DND-41 (cell line): ENCODE measurements around the gene DNAH14.

Source experiments
- ATAC-seq: fragments of 200-7000 bp; cut with Tn5 transposase; 3 replicates; pipeline ENCODE4 v1.9.1; 2021; ENCODE audit warnings: low read depth; ENCODE audit not compliant: insufficient read depth
- DNase-seq: peaks from one replicate; pipeline ENCODE4 v3.0.0-alpha.2; 2020
- H2AFZ ChIP-seq: 2 replicates; pipeline ENCODE4 v1.6.0; 2012; ENCODE audit warnings: low read depth, low read length
- H3K27ac ChIP-seq: 2 replicates; pipeline ENCODE4 v1.5.1; 2012; ENCODE audit warnings: low read length, inconsistent platforms
- H3K27me3 ChIP-seq: fragments of 200-600 bp; sonication (generic); 2 replicates; pipeline ENCODE4 v1.6.0; 2012; ENCODE audit warnings: low read length, mild to moderate bottlenecking, inconsistent platforms; ENCODE audit not compliant: insufficient read depth, poor library complexity
- H3K36me3 ChIP-seq: 2 replicates; pipeline ENCODE4 v1.5.1; 2012; ENCODE audit warnings: low read length, inconsistent platforms; ENCODE audit not compliant: insufficient read depth
- H3K4me1 ChIP-seq: 2 replicates; pipeline ENCODE4 v1.5.1; 2012; ENCODE audit warnings: mild to moderate bottlenecking, low read length; ENCODE audit not compliant: insufficient read depth
- H3K4me2 ChIP-seq: 2 replicates; pipeline ENCODE4 v1.6.0; 2012; ENCODE audit warnings: mild to moderate bottlenecking, moderate library complexity, low read length, inconsistent platforms; ENCODE audit not compliant: insufficient read depth
- H3K4me3 ChIP-seq, 2 experiments: fragments of 200-600 bp in 1 of 2; shearing (Covaris generic) in 1 of 2; 2 replicates each; pipeline ENCODE4 v1.5.1; 2012 to 2016; ENCODE audit warnings: inconsistent platforms in 2 of 2, low read length in 2 of 2, mild to moderate bottlenecking in 2 of 2, low read depth in 1 of 2, moderate library complexity in 1 of 2
- H3K79me2 ChIP-seq: 2 replicates; pipeline ENCODE4 v1.6.0; 2012; ENCODE audit warnings: low read length, inconsistent platforms; ENCODE audit not compliant: insufficient read depth
- H3K9ac ChIP-seq: 2 replicates; pipeline ENCODE4 v1.6.0; 2012; ENCODE audit warnings: low read depth, mild to moderate bottlenecking, inconsistent platforms, low read length, moderate library complexity
- H3K9me3 ChIP-seq: 2 replicates; pipeline ENCODE4 v1.5.1; 2012; ENCODE audit warnings: low read length, moderate library complexity, mild to moderate bottlenecking, inconsistent platforms; ENCODE audit not compliant: insufficient read depth, severe bottlenecking
- H4K20me1 ChIP-seq: 2 replicates; pipeline ENCODE4 v1.6.0; 2012; ENCODE audit warnings: low read length; ENCODE audit not compliant: insufficient read depth
- CTCF ChIP-seq: IDR thresholded peaks from 2 replicates; pipeline ENCODE4 v1.5.1; 2012; ENCODE audit warnings: borderline replicate concordance, low read length, moderate library complexity, mild to moderate bottlenecking; ENCODE audit not compliant: poor library complexity, severe bottlenecking; ENCODE audit errors: extremely low read depth
- EZH2 ChIP-seq: IDR thresholded peaks from 3 replicates; pipeline ENCODE4 v1.6.1; 2012; ENCODE audit warnings: borderline replicate concordance, low read depth, mild to moderate bottlenecking, moderate library complexity, low read length, inconsistent platforms; ENCODE audit not compliant: severe bottlenecking

DNAH14 gene

GRCh38 chr1:225280563-225280962, 351.1 kb downstream of the DNAH14 start:
- Histone ChIP-seq H4K20me1 (no peaks in the 10 kb centered on the region), H3K4me3 (no peak overlapping the region), H3K9ac (no peak overlapping the region), H3K36me3 (no peaks in the 10 kb centered on the region), H3K9me3 (no peaks in the 10 kb centered on the region), H3K27ac (no peak overlapping the region), H2AFZ (no peak overlapping the region), H3K79me2 (no peaks in the 10 kb centered on the region), H3K4me1 (no peaks in the 10 kb centered on the region), H3K27me3 (peaks cover 2% of the 10 kb centered on the region), H3K4me2 (no peak overlapping the region)
- TF ChIP-seq CTCF (no peak), EZH2 (no peak)
- DNase-seq: no peak
- ATAC-seq: no peak

- Histone ChIP-seq H2AFZ (no peak overlapping the region), H4K20me1 (no peaks in the 10 kb centered on the region), H3K27ac (no peak overlapping the region), H3K79me2 (no peaks in the 10 kb centered on the region), H3K4me3 (no peak overlapping the region), H3K27me3 (peaks cover 3% of the 10 kb centered on the region), H3K9me3 (no peaks in the 10 kb centered on the region), H3K4me2 (no peak overlapping the region), H3K9ac (no peak overlapping the region), H3K36me3 (no peaks in the 10 kb centered on the region), H3K4me1 (no peaks in the 10 kb centered on the region)
- TF ChIP-seq EZH2 (no peak), CTCF (no peak)
- ATAC-seq (no peak), DNase-seq (no peak)
These were observed 360.8 kb downstream of the DNAH14 start for GRCh38 chr1:225290244-225290643.

GRCh38 chr1:225299624-225300023, 370.1 kb downstream of the DNAH14 start:
- DNase-seq (no peak), ATAC-seq (no peak)
- Histone ChIP-seq H3K4me1 (no peaks in the 10 kb centered on the region), H3K27ac (no peak overlapping the region), H2AFZ (no peak overlapping the region), H3K9ac (no peak overlapping the region), H3K4me3 (no peak overlapping the region), H3K4me2 (no peak overlapping the region), H3K9me3 (no peaks in the 10 kb centered on the region), H4K20me1 (no peaks in the 10 kb centered on the region), H3K79me2 (no peaks in the 10 kb centered on the region), H3K36me3 (no peaks in the 10 kb centered on the region), H3K27me3 (peaks cover 4% of the 10 kb centered on the region)
- TF ChIP-seq EZH2 (no peak), CTCF (no peak)

- no peak overlapping the region for H3K4me2 ChIP-seq
- no peaks in the 10 kb centered on the region for H3K79me2 ChIP-seq
- no peak overlapping the region for H3K4me3 ChIP-seq
- no peak overlapping the region for H2AFZ ChIP-seq
- no peaks in the 10 kb centered on the region for H3K9me3 ChIP-seq
- no peak overlapping the region for H3K9ac ChIP-seq
- H3K27me3 ChIP-seq: peaks cover 4% of the 10 kb centered on the region
- no peak for TF ChIP-seq CTCF
- TF ChIP-seq EZH2: no peak
- no peaks in the 10 kb centered on the region for H3K4me1 ChIP-seq
- no peaks in the 10 kb centered on the region for H4K20me1 ChIP-seq
- no peak for ATAC-seq
- no peak overlapping the region for H3K27ac ChIP-seq
- no peaks in the 10 kb centered on the region for H3K36me3 ChIP-seq
- DNase-seq: no peak
These were observed 370.9 kb downstream of the DNAH14 start for GRCh38 chr1:225300381-225300780.
